Loucy (cell line): ENCODE data around the gene CKS2.

Source experiments
- H2AFZ ChIP-seq: fragments of 200-600 bp; sonication (generic); 2 replicates; pipeline ENCODE4 v1.6.0; 2016; ENCODE audit warnings: antibody characterized with exemption, mild to moderate bottlenecking, low read length, moderate library complexity
- H3F3A ChIP-seq: fragments of 200-600 bp; 2 replicates; pipeline ENCODE4 v1.6.0; 2016; ENCODE audit warnings: antibody characterized with exemption, low read depth, mild to moderate bottlenecking
- H3K27me3 ChIP-seq: fragments of 200-600 bp; sonication (generic); 2 replicates; pipeline ENCODE4 v1.6.1; 2014; ENCODE audit warnings: low read length, mild to moderate bottlenecking; ENCODE audit not compliant: insufficient read depth, poor library complexity, severe bottlenecking
- H3K36me3 ChIP-seq: fragments of 200-600 bp; sonication (generic); 2 replicates; pipeline ENCODE4 v1.6.1; 2016; ENCODE audit warnings: low read length; ENCODE audit not compliant: insufficient read depth
- H3K4me1 ChIP-seq: fragments of 200-600 bp; sonication (generic); 2 replicates; pipeline ENCODE4 v1.5.1; 2014; ENCODE audit warnings: low read length, mild to moderate bottlenecking; ENCODE audit not compliant: insufficient read depth, poor library complexity, severe bottlenecking
- H3K4me2 ChIP-seq: fragments of 200-600 bp; sonication (generic); 2 replicates; pipeline ENCODE4 v1.6.0; 2014; ENCODE audit warnings: antibody characterized with exemption, low read length, low read depth, mild to moderate bottlenecking; ENCODE audit not compliant: poor library complexity, severe bottlenecking
- H3K4me3 ChIP-seq: fragments of 200-600 bp; sonication (generic); 2 replicates; pipeline ENCODE4 v1.5.1; 2014; ENCODE audit warnings: low read length, mild to moderate bottlenecking, mixed read lengths; ENCODE audit not compliant: poor library complexity, severe bottlenecking
- H3K79me2 ChIP-seq: fragments of 200-600 bp; sonication (generic); 2 replicates; pipeline ENCODE4 v1.6.1; 2014; ENCODE audit warnings: low read length; ENCODE audit not compliant: insufficient read depth
- H3K9ac ChIP-seq: fragments of 200-600 bp; sonication (generic); 2 replicates; pipeline ENCODE4 v1.6.0; 2014; ENCODE audit warnings: mild to moderate bottlenecking, low read depth, low read length, moderate library complexity; ENCODE audit not compliant: poor library complexity, severe bottlenecking
- H3K9me2 ChIP-seq: fragments of 200-600 bp; sonication (generic); replicated peaks from 2 replicates; pipeline ENCODE4 v1.6.1; 2016; ENCODE audit warnings: low read depth, low read length, mixed read lengths
- H3K9me3 ChIP-seq: fragments of 200-600 bp; sonication (generic); 2 replicates; pipeline ENCODE4 v1.6.1; 2014; ENCODE audit warnings: mild to moderate bottlenecking, antibody characterized with exemption, low read length, low read depth; ENCODE audit not compliant: insufficient read depth
- H4K20me1 ChIP-seq: fragments of 200-600 bp; sonication (generic); 2 replicates; pipeline ENCODE4 v1.6.0; 2014; ENCODE audit warnings: antibody characterized with exemption, low read length, mild to moderate bottlenecking; ENCODE audit not compliant: insufficient read depth, poor library complexity, severe bottlenecking
- CTCF ChIP-seq: fragments of 200-600 bp; sonication (generic); conservative IDR thresholded peaks from 2 replicates; pipeline ENCODE4 v1.5.1; 2014; ENCODE audit warnings: mild to moderate bottlenecking, antibody characterized with exemption, low read length
- EZH2phosphoT487 ChIP-seq: fragments of 200-600 bp; IDR thresholded peaks from 2 replicates; pipeline ENCODE4 v1.6.1; 2018; ENCODE audit warnings: antibody characterized with exemption, mild to moderate bottlenecking, moderate library complexity, borderline replicate concordance

CKS2 gene

GRCh38 chr9:89318123-89319014, 7.4 kb downstream of the CKS2 start, which contains the start of gene SECISBP2:
TSS of gene SECISBP2 (plus strand) at chr9:89318500. CDS start at chr9:89318577, 77 bp downstream.
- Histone ChIP-seq H3K79me2 (peaks cover 92% of the 10 kb centered on the region), H3F3A (peaks cover 36% of the 10 kb centered on the region), H3K4me1 (peaks cover 60% of the 10 kb centered on the region), H3K36me3 (peaks cover 47% of the 10 kb centered on the region), H2AFZ (peak within 1 kb of the TSS; percentile 52), H3K4me2 (peak within 1 kb of the TSS; percentile 90), H3K9me2 (no peaks in the 10 kb centered on the region), H3K4me3 (peak within 1 kb of the TSS; percentile 98), H3K9ac (peak within 1 kb of the TSS; percentile 89), H3K27me3 (no peaks in the 10 kb centered on the region), H4K20me1 (peaks cover 59% of the 10 kb centered on the region), H3K9me3 (no peaks in the 10 kb centered on the region)
- peak; percentile 79; the same call in 1 of the 2 replicates for TF ChIP-seq CTCF
- TF ChIP-seq EZH2phosphoT487: no peak

- Histone ChIP-seq H3K79me2 (peaks cover 92% of the 10 kb centered on the region), H3K27me3 (no peaks in the 10 kb centered on the region), H3K4me2 (peak overlapping the region; percentile 90), H4K20me1 (peaks cover 50% of the 10 kb centered on the region), H3F3A (peaks cover 36% of the 10 kb centered on the region), H3K4me3 (peak overlapping the region; percentile 98), H3K9ac (peak overlapping the region; percentile 89), H3K9me3 (no peaks in the 10 kb centered on the region), H3K36me3 (peaks cover 39% of the 10 kb centered on the region), H3K4me1 (peaks cover 60% of the 10 kb centered on the region), H3K9me2 (no peaks in the 10 kb centered on the region), H2AFZ (peak overlapping the region; percentile 52)
- TF ChIP-seq EZH2phosphoT487: no peak
- TF ChIP-seq CTCF: peak; percentile 1; the same call in 1 of the 2 replicates
Measured at GRCh38 chr9:89319015-89319905, 8.3 kb downstream of the CKS2 start.

- Histone ChIP-seq H3K36me3 (peaks cover 14% of the 10 kb centered on the region; the same call in 1 of the 2 replicates), H3K4me3 (no peak overlapping the region), H3K27me3 (no peaks in the 10 kb centered on the region), H3K9me3 (no peaks in the 10 kb centered on the region), H3F3A (peaks cover 6% of the 10 kb centered on the region; the same call in 1 of the 2 replicates), H3K9me2 (no peaks in the 10 kb centered on the region), H2AFZ (no peak overlapping the region), H3K9ac (no peak overlapping the region), H4K20me1 (peaks cover 16% of the 10 kb centered on the region), H3K79me2 (peaks cover 62% of the 10 kb centered on the region), H3K4me1 (peaks cover 23% of the 10 kb centered on the region), H3K4me2 (no peak overlapping the region)
- TF ChIP-seq CTCF: no peak
- no peak for TF ChIP-seq EZH2phosphoT487
Measured at GRCh38 chr9:89323390-89323789, 12.4 kb downstream of the CKS2 start.
